Measurements from ENCODE around the gene LRP1-AS.
A peak's percentile ranks its signal among the peaks of the same experiment; 100 is the strongest.

The LRP1-AS gene

GRCh38 chr12:57146961-57147944, at the start of gene LRP1-AS:
Gene LRP1-AS, minus strand, starts transcription at chr12:57147619.
- DNase-seq (ENCODE audit: low read depth): no peak

- no peak for DNase-seq (ENCODE audit: low read depth)
Measured at GRCh38 chr12:57196956-57197355, 49.5 kb upstream of the LRP1-AS start.

DNA sequence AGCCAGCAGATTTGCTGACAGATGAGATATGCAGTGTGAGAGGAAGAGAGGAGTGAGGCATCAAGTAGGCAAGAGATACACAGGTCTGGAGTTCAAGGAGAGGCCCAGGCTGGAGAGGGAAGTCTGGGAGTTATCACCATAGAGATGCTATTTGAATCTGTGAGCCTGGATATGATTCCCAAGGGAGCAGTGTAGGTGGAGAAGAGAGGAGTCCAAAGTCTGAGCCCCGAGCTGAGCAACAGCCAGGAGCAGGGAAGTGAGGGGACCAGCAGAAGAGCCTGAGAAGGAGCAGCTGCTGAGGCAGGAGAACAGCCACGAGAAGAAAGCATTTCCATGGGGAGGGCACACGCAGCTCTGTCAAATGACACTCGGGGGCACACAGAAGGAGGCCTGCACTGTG, 49.0 kb upstream of the LRP1-AS start:
- DNase-seq (ENCODE audit: low read depth): no peak

GRCh38 chr12:57195611-57196371, 48.4 kb upstream of the LRP1-AS start:
- no peak for DNase-seq (ENCODE audit: low read depth)

GRCh38 chr12:57195186-57195585, 47.8 kb upstream of the LRP1-AS start:
- no peak for DNase-seq (ENCODE audit: low read depth)

DNA sequence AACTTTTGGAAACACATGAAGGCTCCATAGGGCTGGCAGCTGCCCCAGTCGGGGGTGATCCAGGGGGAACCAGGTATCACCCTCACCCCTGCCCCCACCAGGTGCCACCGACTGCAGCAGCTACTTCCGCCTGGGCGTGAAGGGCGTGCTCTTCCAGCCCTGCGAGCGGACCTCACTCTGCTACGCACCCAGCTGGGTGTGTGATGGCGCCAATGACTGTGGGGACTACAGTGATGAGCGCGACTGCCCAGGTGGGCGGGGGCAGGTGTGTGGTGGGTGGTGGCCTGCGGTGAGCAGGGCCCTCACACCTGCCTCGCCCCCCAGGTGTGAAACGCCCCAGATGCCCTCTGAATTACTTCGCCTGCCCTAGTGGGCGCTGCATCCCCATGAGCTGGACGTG, 46.8 kb upstream of the LRP1-AS start:
- no peak for DNase-seq (ENCODE audit: low read depth)

DNA sequence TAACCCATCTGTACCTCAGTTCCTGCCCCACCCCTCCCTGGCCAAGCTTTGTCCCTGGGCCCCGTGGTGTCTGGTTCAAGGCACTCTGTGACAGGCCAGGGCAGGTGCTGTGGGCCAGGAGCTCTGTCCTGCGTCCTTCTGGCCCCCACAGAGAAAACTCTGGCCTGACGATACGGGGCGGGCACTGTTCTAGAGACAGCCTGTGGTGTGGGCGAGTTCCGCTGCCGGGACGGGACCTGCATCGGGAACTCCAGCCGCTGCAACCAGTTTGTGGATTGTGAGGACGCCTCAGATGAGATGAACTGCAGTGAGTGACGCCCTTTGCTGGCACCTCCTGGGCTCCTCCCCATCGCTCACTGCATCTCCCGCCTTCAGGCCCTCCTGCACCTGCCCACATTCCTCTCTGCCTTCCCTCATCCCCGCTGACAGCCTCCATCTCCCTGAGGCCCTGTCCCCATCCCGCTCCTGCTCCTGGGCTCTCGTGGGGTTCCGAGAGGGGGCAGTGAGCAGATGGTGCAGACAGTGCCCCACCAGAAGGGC, 46.4 kb upstream of the LRP1-AS start:
- no peak for DNase-seq (ENCODE audit: low read depth)

GRCh38 chr12:57192920-57193319, 45.5 kb upstream of the LRP1-AS start:
- no peak for DNase-seq (ENCODE audit: low read depth)

DNA sequence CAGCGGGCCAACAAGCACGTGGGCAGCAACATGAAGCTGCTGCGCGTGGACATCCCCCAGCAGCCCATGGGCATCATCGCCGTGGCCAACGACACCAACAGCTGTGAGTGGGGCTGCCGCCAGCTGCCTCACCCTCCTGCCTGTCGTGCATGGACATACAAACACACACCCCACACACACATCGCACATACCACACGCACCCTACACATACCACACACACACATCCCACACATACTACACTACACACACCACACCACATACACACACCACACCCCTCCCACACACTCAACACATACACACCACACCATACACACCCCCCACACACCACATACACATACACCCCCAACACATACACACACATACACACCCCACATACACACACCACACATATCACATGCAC, 44.0 kb upstream of the LRP1-AS start:
- no peak for DNase-seq (ENCODE audit: low read depth)

- DNase-seq (ENCODE audit: low read depth): no peak
Measured at GRCh38 chr12:57190821-57191220, 43.4 kb upstream of the LRP1-AS start.

- DNase-seq (ENCODE audit: low read depth): no peak
Measured at GRCh38 chr12:57190037-57190436, 42.6 kb upstream of the LRP1-AS start.

- DNase-seq (ENCODE audit: low read depth): no peak
Measured at GRCh38 chr12:57188090-57188425, 40.6 kb upstream of the LRP1-AS start.

DNA sequence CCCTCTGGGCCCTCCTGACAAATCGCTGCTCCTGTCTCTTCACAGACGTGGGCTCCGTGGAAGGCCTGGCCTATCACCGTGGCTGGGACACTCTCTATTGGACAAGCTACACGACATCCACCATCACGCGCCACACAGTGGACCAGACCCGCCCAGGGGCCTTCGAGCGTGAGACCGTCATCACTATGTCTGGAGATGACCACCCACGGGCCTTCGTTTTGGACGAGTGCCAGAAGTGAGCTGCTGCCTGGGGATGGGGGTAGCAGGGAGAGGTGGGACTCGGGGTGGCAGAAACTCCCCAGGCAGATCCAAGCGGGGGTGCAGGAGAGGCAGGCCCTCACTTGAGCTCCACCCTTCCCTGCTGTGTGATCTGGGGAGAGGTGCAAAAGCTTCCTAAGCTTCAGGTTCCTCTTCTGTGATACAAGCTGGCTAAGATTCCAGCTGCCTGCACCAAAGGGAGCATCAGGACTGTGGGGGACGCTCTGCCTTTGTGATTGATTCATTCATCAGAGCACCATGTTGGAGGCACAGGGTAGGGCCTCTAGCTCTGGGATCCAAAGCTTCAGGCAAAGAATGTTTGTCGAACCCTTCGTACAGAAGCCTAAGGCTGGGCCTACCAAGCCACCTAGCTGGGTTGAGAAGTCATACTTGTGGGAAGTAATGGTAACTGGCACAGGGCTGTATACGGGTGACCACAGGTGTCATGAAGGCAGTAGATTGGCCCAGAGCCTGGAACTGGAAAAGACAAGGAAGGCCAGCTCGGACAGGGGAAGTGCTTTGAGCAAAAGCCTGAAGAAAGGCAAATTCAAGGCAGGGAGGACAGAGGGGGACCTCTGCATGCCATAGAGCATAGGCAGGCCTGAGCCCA, 40.0 kb upstream of the LRP1-AS start:
- no peak for DNase-seq (ENCODE audit: low read depth)

DNA sequence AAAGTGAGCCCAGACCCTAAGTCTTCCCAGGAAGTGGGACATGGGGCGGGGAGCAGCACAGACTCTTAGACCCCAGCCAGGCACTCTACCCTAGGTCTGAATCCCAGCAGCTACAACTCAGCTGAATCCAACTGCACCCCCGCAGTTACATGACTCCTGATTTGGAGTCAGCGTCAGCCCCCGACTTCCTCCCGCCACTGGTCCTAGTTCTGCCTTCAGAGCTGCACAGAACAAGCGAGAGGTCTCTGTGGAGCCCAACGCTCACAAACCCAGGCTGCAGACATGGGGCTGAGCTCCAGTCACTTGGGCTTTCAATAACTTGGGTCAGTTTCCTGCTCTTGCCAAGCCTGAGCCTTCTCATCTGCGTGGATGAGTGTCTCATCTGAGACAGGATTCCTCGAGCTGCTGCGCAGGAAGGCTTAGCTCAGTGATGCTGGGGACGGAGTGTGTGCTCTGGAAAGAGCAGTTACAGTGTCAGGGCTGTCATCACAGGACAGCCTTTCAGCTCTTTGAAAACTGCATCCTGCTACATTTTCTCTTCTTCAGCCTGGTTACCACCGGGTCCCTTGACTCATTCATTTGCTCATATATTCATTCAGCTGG, 38.6 kb upstream of the LRP1-AS start:
- no peak for DNase-seq (ENCODE audit: low read depth)

GRCh38 chr12:57185403-57185802, 38.0 kb upstream of the LRP1-AS start:
- DNase-seq (ENCODE audit: low read depth): no peak

DNA sequence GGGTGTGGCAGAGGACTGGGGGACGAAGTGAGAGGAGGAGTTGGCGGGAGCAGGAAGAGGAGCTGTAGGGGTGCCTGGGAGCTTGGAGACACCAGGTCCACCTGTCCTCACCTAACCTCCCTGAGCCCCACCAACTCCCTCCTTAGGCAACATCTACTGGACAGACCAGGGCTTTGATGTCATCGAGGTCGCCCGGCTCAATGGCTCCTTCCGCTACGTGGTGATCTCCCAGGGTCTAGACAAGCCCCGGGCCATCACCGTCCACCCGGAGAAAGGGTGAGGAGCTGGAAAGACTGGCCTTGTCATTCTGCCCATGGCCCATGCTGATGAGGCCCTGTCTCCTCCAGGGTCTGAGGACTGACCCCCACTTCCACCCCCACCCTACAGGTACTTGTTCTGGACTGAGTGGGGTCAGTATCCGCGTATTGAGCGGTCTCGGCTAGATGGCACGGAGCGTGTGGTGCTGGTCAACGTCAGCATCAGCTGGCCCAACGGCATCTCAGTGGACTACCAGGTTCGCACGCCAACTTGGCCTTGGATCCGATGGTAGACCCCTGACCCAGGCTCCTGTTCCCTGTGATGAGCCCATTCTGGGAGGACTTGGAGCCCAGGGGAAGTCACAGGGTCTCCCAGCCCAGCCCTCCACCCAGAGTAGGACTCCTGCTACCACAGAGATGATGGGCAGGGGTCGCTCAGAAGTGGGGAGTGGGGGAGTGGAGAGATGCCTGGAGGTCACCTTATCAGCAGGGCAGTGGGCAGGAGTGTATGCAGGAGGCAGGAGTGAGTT, 36.7 kb upstream of the LRP1-AS start:
- DNase-seq (ENCODE audit: low read depth): no peak

DNA sequence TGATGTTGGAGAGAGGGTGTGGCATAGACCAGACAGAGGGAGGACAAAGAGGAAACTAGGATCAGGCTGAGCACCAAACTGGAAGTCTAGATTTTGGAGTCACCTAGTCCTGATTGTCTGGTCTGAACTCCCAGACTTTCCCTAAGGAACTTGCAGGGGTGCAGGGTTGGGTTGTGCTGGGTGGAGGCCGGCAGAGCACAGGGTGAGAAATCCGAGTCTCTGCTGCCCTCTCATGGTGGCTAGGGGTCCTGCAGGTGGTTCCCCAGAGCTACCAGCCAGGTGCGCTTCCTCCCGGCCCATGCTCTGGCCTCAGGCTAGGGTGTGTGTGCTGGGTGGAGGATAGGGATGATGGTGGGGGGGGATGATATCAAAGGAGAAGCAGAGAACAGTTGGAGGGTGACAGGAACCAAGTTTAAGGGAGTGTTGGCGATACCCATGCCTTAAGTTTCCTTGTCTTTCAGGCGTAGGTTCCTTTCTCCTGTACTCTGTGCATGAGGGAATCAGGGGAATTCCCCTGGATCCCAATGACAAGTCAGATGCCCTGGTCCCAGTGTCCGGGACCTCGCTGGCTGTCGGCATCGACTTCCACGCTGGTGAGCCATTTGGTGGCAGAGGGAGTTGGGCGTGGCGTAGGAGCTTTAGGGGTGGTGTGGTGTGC, 35.6 kb upstream of the LRP1-AS start:
- DNase-seq (ENCODE audit: low read depth): peak; percentile 72

DNA sequence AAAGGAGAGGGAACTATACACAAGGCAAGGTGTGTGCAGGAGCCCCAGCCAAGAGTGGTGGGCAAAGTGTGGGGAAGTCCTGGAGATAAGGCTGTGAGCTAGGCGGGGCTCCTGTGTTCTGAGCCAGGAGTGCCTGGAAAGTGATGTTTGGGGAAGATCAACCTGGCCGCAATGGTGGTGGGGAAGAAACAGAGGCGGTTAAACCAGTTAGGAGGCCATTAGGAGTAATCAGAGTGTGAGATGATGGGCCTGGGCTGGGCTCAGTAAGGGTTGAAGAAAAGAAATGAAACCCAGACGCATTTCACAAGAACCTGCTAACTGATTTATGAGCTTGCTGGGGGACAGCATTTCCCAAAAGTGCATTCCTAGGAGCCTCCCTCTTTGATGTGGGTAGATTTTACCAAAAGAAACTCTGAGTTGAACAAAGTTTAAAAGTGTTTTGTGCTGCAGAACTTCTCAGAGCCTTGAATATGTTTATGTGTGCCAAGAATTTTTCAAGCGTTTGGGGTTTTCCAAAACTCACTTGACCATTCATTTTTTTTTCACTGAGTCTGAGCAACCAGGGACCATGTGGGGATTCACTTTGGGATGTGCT, 34.2 kb upstream of the LRP1-AS start:
- no peak for DNase-seq (ENCODE audit: low read depth)

DNA sequence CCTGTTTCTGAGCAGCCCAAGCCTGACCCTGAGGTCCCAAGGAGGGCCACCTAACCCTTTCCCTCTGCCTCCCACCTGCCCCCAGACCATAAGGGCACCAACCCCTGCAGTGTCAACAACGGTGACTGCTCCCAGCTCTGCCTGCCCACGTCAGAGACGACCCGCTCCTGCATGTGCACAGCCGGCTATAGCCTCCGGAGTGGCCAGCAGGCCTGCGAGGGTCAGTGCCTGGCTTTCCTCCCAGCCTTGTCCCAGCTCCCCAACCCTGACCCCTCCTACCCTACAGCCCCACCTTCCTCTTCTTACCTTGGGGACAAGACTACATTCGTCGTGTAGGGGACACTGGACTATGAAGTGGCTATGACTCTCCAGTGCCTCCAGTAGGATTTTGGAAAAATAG, 33.7 kb upstream of the LRP1-AS start:
- no peak for DNase-seq (ENCODE audit: low read depth)

All from stimulated activated CD8-positive, alpha-beta memory T cell treated with anti-CD3 and anti-CD28 coated beads, Interleukin-15, amount 100 ng/mL, for 24 hours (primary cell).